ENCODE measurements around the gene AK2.
"Not testable (repeated sequence)": the region's sequence is repeated elsewhere in the genome, so short reads cannot be mapped to it uniquely, and the experiment has no call there.

- not testable (repeated sequence) for TF ChIP-seq CTCF (conservative IDR thresholded peaks at IDR 0.05 in 1 of 2, IDR thresholded peaks at IDR 0.05 in 1 of 2; ENCODE audit: low read depth in 1 of 2, low read length in 2 of 2); EZH2 (IDR thresholded peaks at IDR 0.05; ENCODE audit: low read length, missing control alignments)
Measured at GRCh38 chr1:32975055-32975454, 61.6 kb downstream of the AK2 start.

Data from fibroblast of lung (primary cell).